HFFc6 (cell line): Measurements from ENCODE around the gene CAB39L. TPM values are rescaled to one million over a fixed set of nuclear protein-coding genes. Genes with fewer than 3 reads are reported as not detected.

Experiments
- DNase-seq: peaks from one replicate; pipeline ENCODE4 v3.0.0-alpha.2; 2018
- H3K27ac Mint-ChIP-seq: 2 replicates; pipeline ENCODE4 v1.8.0; 2020; ENCODE audit warnings: mild to moderate bottlenecking, mixed read lengths
- H3K27me3 Mint-ChIP-seq: 2 replicates; pipeline ENCODE4 v1.8.0; 2021; ENCODE audit warnings: mild to moderate bottlenecking, moderate library complexity, mixed read lengths; ENCODE audit not compliant: insufficient read depth
- H3K36me3 Mint-ChIP-seq: 2 replicates; pipeline ENCODE4 v1.8.0; 2021; ENCODE audit warnings: low read depth, mixed read lengths
- H3K4me1 Mint-ChIP-seq: 2 replicates; pipeline ENCODE4 v1.8.0; 2020; ENCODE audit warnings: low read depth, mixed read lengths
- H3K4me3 Mint-ChIP-seq: 2 replicates; pipeline ENCODE4 v1.8.0; 2020; ENCODE audit warnings: mild to moderate bottlenecking, moderate library complexity, mixed read lengths
- H3K9me3 Mint-ChIP-seq: 2 replicates; pipeline ENCODE4 v1.8.0; 2020; ENCODE audit warnings: mild to moderate bottlenecking, mixed read lengths
- CTCF ChIP-seq: fragments of 200-600 bp; sonication (generic); IDR thresholded peaks from 2 replicates; pipeline ENCODE4 v1.5.0; 2021; ENCODE audit warnings: antibody characterized with exemption, mild to moderate bottlenecking
- total RNA-seq, 6 experiments: library from RNA; stranded (reverse); fragmentation: NEBNext Ultra II Directional; extraction: Animal tissue kit (Norgen Biotek cat#: 25700); gene quantifications; 2 replicates in 1 of 6; 3 replicates in 5 of 6; pipeline ENCODE4 v1.2.3, GENCODE V29; 2021

The CAB39L gene
- total RNA-seq, 6 experiments from 2014 or later = 3.7 to 6.9 (median 5.9) TPM

GRCh38 chr13:49320975-49321374, 122.9 kb downstream of the CAB39L start:
- H3K36me3 Mint-ChIP-seq = no peaks in the 10 kb centered on the region
- peaks cover 5% of the 10 kb centered on the region for H3K4me1 Mint-ChIP-seq
- DNase-seq = no peak
- H3K27ac Mint-ChIP-seq = no peak overlapping the region
- H3K4me3 Mint-ChIP-seq = no peak overlapping the region
- H3K27me3 Mint-ChIP-seq = peaks cover 1% of the 10 kb centered on the region; the same call in 1 of the 2 replicates
- H3K9me3 Mint-ChIP-seq = no peaks in the 10 kb centered on the region
- TF ChIP-seq CTCF = no peak

- H3K36me3 Mint-ChIP-seq = no peaks in the 10 kb centered on the region
- no peak for TF ChIP-seq CTCF
- peaks cover 1% of the 10 kb centered on the region; the same call in 1 of the 2 replicates for H3K27me3 Mint-ChIP-seq
- no peak overlapping the region for H3K4me3 Mint-ChIP-seq
- no peaks in the 10 kb centered on the region for H3K9me3 Mint-ChIP-seq
- H3K27ac Mint-ChIP-seq = no peak overlapping the region
- no peak for DNase-seq
- peaks cover 15% of the 10 kb centered on the region for H3K4me1 Mint-ChIP-seq
Measured at GRCh38 chr13:49319951-49320350, 123.9 kb downstream of the CAB39L start.

GRCh38 chr13:49319551-49319950, 124.3 kb downstream of the CAB39L start:
- no peak overlapping the region for H3K27ac Mint-ChIP-seq
- no peaks in the 10 kb centered on the region for H3K9me3 Mint-ChIP-seq
- H3K27me3 Mint-ChIP-seq = peaks cover 1% of the 10 kb centered on the region; the same call in 1 of the 2 replicates
- TF ChIP-seq CTCF = no peak
- DNase-seq = peak; percentile 28
- H3K4me3 Mint-ChIP-seq = no peak overlapping the region
- H3K36me3 Mint-ChIP-seq = no peaks in the 10 kb centered on the region
- H3K4me1 Mint-ChIP-seq = peaks cover 19% of the 10 kb centered on the region

- Mint-ChIP-seq H3K27ac (peak overlapping the region; percentile 100), H3K4me1 (peaks cover 38% of the 10 kb centered on the region), H3K27me3 (peaks cover 2% of the 10 kb centered on the region; the same call in 1 of the 2 replicates), H3K36me3 (no peaks in the 10 kb centered on the region), H3K4me3 (no peak overlapping the region), H3K9me3 (no peaks in the 10 kb centered on the region)
- no peak for DNase-seq
- TF ChIP-seq CTCF = no peak
Measured at GRCh38 chr13:49315756-49316482, 127.9 kb downstream of the CAB39L start.

GRCh38 chr13:49315036-49315565, 128.8 kb downstream of the CAB39L start:
- no peak for DNase-seq
- TF ChIP-seq CTCF = no peak

More at GRCh38 chr13:49315036-49315565, 128.8 kb downstream of the CAB39L start:
- Mint-ChIP-seq H3K4me3 (no peak overlapping the region), H3K36me3 (no peaks in the 10 kb centered on the region), H3K27ac (peak overlapping the region; percentile 100), H3K4me1 (peaks cover 38% of the 10 kb centered on the region), H3K9me3 (no peaks in the 10 kb centered on the region), H3K27me3 (peaks cover 2% of the 10 kb centered on the region; the same call in 1 of the 2 replicates)
